OCI-LY7 (cell line): ENCODE data around the gene TDRD10.
"Not testable (repeated sequence)": the region's sequence is repeated elsewhere in the genome, so short reads cannot be mapped to it uniquely, and the experiment has no call there.

ENCODE experiments used
- EZH2phosphoT487 ChIP-seq: fragments of 200-600 bp; sonication (generic); IDR thresholded peaks from 2 replicates; pipeline ENCODE4 v1.6.1; 2018; ENCODE audit warnings: low read depth, borderline replicate concordance, mild to moderate bottlenecking, mixed run types, antibody characterized with exemption, low read length, moderate library complexity, mixed read lengths
- TF ChIP-seq, protein P1 (sequence below): fragments of 200-600 bp; sonication (generic); conservative IDR thresholded peaks from 2 replicates; pipeline ENCODE4 v1.5.1; 2014; ENCODE audit warnings: mild to moderate bottlenecking, antibody characterized with exemption, low read length, moderate library complexity, mixed read lengths

DNA sequence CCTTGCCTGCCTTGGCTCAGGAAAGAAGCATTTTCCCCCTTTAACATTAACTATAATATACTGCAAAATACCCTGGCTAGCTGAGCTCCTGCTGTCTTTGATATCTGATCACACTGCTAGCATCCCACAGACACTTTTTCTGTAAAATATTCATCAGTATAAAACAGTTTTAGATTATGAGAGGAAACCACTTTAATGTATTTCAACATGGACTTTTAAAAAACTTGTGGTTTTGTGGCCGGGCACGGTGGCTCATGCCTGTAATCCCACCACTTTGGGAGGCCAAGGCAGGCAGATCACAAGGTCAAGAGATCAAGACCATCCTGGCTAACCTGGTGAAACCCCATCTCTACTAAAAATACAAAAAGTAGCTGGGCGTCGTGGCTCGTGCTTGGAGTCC is 15.3 kb upstream of the TDRD10 start:
- TF ChIP-seq EZH2phosphoT487 = not testable (repeated sequence)
- TF ChIP-seq, protein P1, sequence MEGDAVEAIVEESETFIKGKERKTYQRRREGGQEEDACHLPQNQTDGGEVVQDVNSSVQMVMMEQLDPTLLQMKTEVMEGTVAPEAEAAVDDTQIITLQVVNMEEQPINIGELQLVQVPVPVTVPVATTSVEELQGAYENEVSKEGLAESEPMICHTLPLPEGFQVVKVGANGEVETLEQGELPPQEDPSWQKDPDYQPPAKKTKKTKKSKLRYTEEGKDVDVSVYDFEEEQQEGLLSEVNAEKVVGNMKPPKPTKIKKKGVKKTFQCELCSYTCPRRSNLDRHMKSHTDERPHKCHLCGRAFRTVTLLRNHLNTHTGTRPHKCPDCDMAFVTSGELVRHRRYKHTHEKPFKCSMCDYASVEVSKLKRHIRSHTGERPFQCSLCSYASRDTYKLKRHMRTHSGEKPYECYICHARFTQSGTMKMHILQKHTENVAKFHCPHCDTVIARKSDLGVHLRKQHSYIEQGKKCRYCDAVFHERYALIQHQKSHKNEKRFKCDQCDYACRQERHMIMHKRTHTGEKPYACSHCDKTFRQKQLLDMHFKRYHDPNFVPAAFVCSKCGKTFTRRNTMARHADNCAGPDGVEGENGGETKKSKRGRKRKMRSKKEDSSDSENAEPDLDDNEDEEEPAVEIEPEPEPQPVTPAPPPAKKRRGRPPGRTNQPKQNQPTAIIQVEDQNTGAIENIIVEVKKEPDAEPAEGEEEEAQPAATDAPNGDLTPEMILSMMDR = not testable (repeated sequence)
